Neural cell (in vitro differentiated cells): ENCODE results near the gene POFUT1. TPM values are rescaled to one million over a fixed set of nuclear protein-coding genes. Genes with fewer than 3 reads are reported as not detected.

Source experiments
- H2AFZ ChIP-seq: fragments of 200-600, 300-800 bp; sonication (generic), shearing (Covaris generic); 2 replicates; pipeline ENCODE4 v1.6.0; 2014; ENCODE audit warnings: low read depth, mild to moderate bottlenecking, antibody characterized with exemption, low read length, moderate library complexity
- H3F3A ChIP-seq: fragments of 200-600 bp; shearing (Covaris generic); 2 replicates; pipeline ENCODE4 v1.6.1; 2016; ENCODE audit warnings: mild to moderate bottlenecking, moderate library complexity, mixed read lengths, antibody characterized with exemption, low read length; ENCODE audit not compliant: insufficient read depth, poor library complexity, severe bottlenecking
- H3K27ac ChIP-seq: fragments of 200-600, 300-800 bp; sonication (generic), shearing (Covaris generic); 2 replicates; pipeline ENCODE4 v1.5.1; 2014; ENCODE audit warnings: mild to moderate bottlenecking, low read length, moderate library complexity
- H3K27me3 ChIP-seq: fragments of 300-800, 200-600 bp; sonication (generic), shearing (Covaris generic); 2 replicates; pipeline ENCODE4 v1.6.0; 2014; ENCODE audit warnings: mild to moderate bottlenecking, low read depth, low read length, moderate library complexity; ENCODE audit not compliant: insufficient read depth
- H3K36me3 ChIP-seq: fragments of 300-800, 200-600 bp; sonication (generic), shearing (Covaris generic); 2 replicates; pipeline ENCODE4 v1.5.1; 2014; ENCODE audit warnings: mild to moderate bottlenecking, antibody characterized with exemption, low read length, moderate library complexity; ENCODE audit not compliant: insufficient read depth
- H3K4me2 ChIP-seq: fragments of 300-800, 200-600 bp; sonication (generic), shearing (Covaris generic); 2 replicates; pipeline ENCODE4 v1.6.0; 2014; ENCODE audit warnings: mild to moderate bottlenecking, low read length
- H3K4me3 ChIP-seq: fragments of 300-800, 200-600 bp; sonication (generic), shearing (Covaris generic); 2 replicates; pipeline ENCODE4 v1.5.1; 2014; ENCODE audit warnings: mild to moderate bottlenecking, low read length, moderate library complexity
- H3K79me2 ChIP-seq: fragments of 200-600 bp; shearing (Covaris generic); replicated peaks from 2 replicates; pipeline ENCODE4 v1.6.0; 2014; ENCODE audit warnings: mild to moderate bottlenecking, low read length, moderate library complexity; ENCODE audit not compliant: insufficient read depth
- H3K9ac ChIP-seq: fragments of 300-800, 200-600 bp; sonication (generic), shearing (Covaris generic); 2 replicates; pipeline ENCODE4 v1.6.1; 2016; ENCODE audit warnings: mild to moderate bottlenecking, low read length, mixed read lengths
- H3K9me2 ChIP-seq: fragments of 200-600 bp; shearing (Covaris generic); 2 replicates; pipeline ENCODE4 v1.6.1; 2016; ENCODE audit warnings: mild to moderate bottlenecking, low read length, mixed read lengths; ENCODE audit not compliant: insufficient read depth
- H3K9me3 ChIP-seq: fragments of 200-600, 300-800 bp; sonication (generic), shearing (Covaris generic); 2 replicates; pipeline ENCODE4 v1.6.1; 2016; ENCODE audit warnings: mild to moderate bottlenecking, mixed run types, low read length, moderate library complexity, mixed read lengths
- H4K20me1 ChIP-seq: fragments of 200-600 bp; shearing (Covaris generic); 2 replicates; pipeline ENCODE4 v1.6.1; 2016; ENCODE audit warnings: mild to moderate bottlenecking, mixed run types; ENCODE audit not compliant: insufficient read depth
- EP300 ChIP-seq: fragments of 450-650 bp; conservative IDR thresholded peaks from 2 replicates; pipeline ENCODE4 v1.6.1; 2014; ENCODE audit warnings: antibody characterized with exemption, mild to moderate bottlenecking, moderate library complexity; ENCODE audit not compliant: poor library complexity, severe bottlenecking
- EZH2 ChIP-seq: fragments of 200-600, 300-800 bp; shearing (Covaris generic), sonication (generic); IDR thresholded peaks from 2 replicates; pipeline ENCODE4 v1.6.1; 2014; ENCODE audit warnings: antibody characterized with exemption, low read length, borderline replicate concordance, mild to moderate bottlenecking; ENCODE audit not compliant: insufficient read depth, poor library complexity, severe bottlenecking
- MXI1 ChIP-seq: fragments of 450-650 bp; conservative IDR thresholded peaks from 2 replicates; pipeline ENCODE4 v1.6.1; 2014; ENCODE audit warnings: antibody characterized with exemption, mild to moderate bottlenecking; ENCODE audit not compliant: poor library complexity, severe bottlenecking
- POLR2AphosphoS5 ChIP-seq: IDR thresholded peaks from 2 replicates; pipeline ENCODE4 v1.6.1; 2012
- RAD21 ChIP-seq: fragments of 450-650 bp; conservative IDR thresholded peaks from 2 replicates; pipeline ENCODE4 v1.6.1; 2014; ENCODE audit warnings: antibody characterized with exemption, mild to moderate bottlenecking, moderate library complexity
- SMC3 ChIP-seq: fragments of 450-650 bp; conservative IDR thresholded peaks from 2 replicates; pipeline ENCODE4 v1.6.1; 2014; ENCODE audit warnings: antibody characterized with exemption, mild to moderate bottlenecking, moderate library complexity; ENCODE audit not compliant: poor library complexity
- TAF1 ChIP-seq: IDR thresholded peaks from 2 replicates; pipeline ENCODE4 v1.6.1; 2012; ENCODE audit warnings: low read depth
- polyA plus RNA-seq: library from polyadenylated mRNA; depleted of rRNA; stranded (reverse); fragments of >200 nt; gene quantifications from 2 replicates; pipeline ENCODE4 v1.2.3, GENCODE V29; 2014
- TF ChIP-seq, protein P1 (sequence below): fragments of 450-650 bp; IDR thresholded peaks from 2 replicates; pipeline ENCODE4 v1.5.1; 2014; ENCODE audit warnings: antibody characterized with exemption, mild to moderate bottlenecking, moderate library complexity; ENCODE audit not compliant: poor library complexity, severe bottlenecking
- TF ChIP-seq, protein P2 (sequence below): IDR thresholded peaks from 2 replicates; pipeline ENCODE4 v1.6.1; 2012; ENCODE audit warnings: borderline replicate concordance

The POFUT1 gene
- polyA plus RNA-seq, 1 donor from 2014 or later = 14.0 TPM

DNA sequence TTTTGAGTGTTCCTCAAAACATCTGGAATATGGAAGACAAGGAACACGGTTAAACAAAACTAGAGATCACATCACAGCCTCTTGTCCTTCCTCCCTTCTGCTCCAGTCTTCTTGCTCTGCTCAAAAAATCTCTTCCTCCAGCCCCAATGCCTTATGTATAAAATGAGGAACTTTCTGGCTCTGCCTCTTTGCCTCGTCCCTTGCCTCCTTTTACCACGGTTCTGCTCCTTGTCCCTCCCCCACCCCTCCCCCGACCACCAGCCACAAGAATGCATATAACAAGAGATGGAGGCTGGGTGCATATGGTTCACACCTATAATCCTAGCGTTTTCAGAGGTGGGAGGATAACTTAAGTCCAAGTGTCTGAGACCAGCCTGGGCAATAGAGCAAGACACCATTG lies 43.7 kb upstream of the POFUT1 start:
- peaks cover 8% of the 10 kb centered on the region for H3K36me3 ChIP-seq
- H3K27me3 ChIP-seq = no peaks in the 10 kb centered on the region
- no peaks in the 10 kb centered on the region for H4K20me1 ChIP-seq
- no peaks in the 10 kb centered on the region for H3K9me3 ChIP-seq
- no peak overlapping the region for H3K9ac ChIP-seq
- H3K9me2 ChIP-seq = no peaks in the 10 kb centered on the region
- H3K27ac ChIP-seq = no peak overlapping the region
- no peak overlapping the region for H3K4me2 ChIP-seq
- H3K79me2 ChIP-seq = no peaks in the 10 kb centered on the region
- no peaks in the 10 kb centered on the region for H3F3A ChIP-seq
- H3K4me3 ChIP-seq = no peak overlapping the region
- no peak overlapping the region for H2AFZ ChIP-seq
- TF ChIP-seq EZH2 (no peak), POLR2AphosphoS5 (no peak), EP300 (no peak), SMC3 (no peak), MXI1 (no peak), TAF1 (no peak), RAD21 (no peak)
- TF ChIP-seq, protein P1, sequence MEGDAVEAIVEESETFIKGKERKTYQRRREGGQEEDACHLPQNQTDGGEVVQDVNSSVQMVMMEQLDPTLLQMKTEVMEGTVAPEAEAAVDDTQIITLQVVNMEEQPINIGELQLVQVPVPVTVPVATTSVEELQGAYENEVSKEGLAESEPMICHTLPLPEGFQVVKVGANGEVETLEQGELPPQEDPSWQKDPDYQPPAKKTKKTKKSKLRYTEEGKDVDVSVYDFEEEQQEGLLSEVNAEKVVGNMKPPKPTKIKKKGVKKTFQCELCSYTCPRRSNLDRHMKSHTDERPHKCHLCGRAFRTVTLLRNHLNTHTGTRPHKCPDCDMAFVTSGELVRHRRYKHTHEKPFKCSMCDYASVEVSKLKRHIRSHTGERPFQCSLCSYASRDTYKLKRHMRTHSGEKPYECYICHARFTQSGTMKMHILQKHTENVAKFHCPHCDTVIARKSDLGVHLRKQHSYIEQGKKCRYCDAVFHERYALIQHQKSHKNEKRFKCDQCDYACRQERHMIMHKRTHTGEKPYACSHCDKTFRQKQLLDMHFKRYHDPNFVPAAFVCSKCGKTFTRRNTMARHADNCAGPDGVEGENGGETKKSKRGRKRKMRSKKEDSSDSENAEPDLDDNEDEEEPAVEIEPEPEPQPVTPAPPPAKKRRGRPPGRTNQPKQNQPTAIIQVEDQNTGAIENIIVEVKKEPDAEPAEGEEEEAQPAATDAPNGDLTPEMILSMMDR = no peak
- TF ChIP-seq, protein P2, sequence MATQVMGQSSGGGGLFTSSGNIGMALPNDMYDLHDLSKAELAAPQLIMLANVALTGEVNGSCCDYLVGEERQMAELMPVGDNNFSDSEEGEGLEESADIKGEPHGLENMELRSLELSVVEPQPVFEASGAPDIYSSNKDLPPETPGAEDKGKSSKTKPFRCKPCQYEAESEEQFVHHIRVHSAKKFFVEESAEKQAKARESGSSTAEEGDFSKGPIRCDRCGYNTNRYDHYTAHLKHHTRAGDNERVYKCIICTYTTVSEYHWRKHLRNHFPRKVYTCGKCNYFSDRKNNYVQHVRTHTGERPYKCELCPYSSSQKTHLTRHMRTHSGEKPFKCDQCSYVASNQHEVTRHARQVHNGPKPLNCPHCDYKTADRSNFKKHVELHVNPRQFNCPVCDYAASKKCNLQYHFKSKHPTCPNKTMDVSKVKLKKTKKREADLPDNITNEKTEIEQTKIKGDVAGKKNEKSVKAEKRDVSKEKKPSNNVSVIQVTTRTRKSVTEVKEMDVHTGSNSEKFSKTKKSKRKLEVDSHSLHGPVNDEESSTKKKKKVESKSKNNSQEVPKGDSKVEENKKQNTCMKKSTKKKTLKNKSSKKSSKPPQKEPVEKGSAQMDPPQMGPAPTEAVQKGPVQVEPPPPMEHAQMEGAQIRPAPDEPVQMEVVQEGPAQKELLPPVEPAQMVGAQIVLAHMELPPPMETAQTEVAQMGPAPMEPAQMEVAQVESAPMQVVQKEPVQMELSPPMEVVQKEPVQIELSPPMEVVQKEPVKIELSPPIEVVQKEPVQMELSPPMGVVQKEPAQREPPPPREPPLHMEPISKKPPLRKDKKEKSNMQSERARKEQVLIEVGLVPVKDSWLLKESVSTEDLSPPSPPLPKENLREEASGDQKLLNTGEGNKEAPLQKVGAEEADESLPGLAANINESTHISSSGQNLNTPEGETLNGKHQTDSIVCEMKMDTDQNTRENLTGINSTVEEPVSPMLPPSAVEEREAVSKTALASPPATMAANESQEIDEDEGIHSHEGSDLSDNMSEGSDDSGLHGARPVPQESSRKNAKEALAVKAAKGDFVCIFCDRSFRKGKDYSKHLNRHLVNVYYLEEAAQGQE = no peak

DNA sequence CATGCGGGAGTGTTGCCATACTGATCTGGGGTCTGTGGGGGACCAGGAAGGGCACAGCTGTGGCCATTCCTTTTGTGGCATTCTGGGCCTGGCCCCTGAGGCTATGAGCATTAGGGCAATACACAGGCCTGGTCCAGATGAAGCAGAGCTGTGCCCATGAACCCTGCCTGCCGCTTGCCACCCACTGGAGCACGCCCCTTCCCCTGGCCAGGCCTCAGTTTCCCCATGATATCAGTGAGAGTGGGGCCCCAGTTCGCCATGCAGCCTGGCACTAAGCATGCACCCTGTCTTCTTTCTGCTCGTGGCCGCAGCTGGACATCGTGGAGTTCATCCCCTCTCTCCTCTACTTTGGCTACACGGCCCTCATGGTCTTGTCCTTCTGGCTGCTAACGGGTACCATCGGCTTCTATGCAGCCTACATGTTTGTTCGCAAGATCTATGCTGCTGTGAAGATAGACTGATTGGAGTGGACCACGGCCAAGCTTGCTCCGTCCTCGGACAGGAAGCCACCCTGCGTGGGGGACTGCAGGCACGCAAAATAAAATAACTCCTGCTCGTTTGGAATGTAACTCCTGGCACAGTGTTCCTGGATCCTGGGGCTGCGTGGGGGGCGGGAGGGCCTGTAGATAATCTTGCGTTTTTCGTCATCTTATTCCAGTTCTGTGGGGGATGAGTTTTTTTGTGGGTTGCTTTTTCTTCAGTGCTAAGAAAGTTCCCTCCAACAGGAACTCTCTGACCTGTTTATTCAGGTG lies 42.5 kb upstream of the POFUT1 start:
- H2AFZ ChIP-seq = no peak overlapping the region
- H3K36me3 ChIP-seq = peaks cover 3% of the 10 kb centered on the region
- H3F3A ChIP-seq = no peaks in the 10 kb centered on the region
- no peaks in the 10 kb centered on the region for H3K9me3 ChIP-seq
- no peaks in the 10 kb centered on the region for H4K20me1 ChIP-seq
- no peaks in the 10 kb centered on the region for H3K27me3 ChIP-seq
- H3K4me2 ChIP-seq = no peak overlapping the region
- H3K9me2 ChIP-seq = no peaks in the 10 kb centered on the region
- H3K9ac ChIP-seq = no peak overlapping the region
- H3K79me2 ChIP-seq = no peaks in the 10 kb centered on the region
- no peak overlapping the region for H3K27ac ChIP-seq
- H3K4me3 ChIP-seq = no peak overlapping the region
- TF ChIP-seq RAD21 (no peak), EZH2 (no peak), EP300 (no peak), TAF1 (no peak), POLR2AphosphoS5 (no peak), SMC3 (no peak), MXI1 (no peak)
- TF ChIP-seq, protein P1 = no peak
- TF ChIP-seq, protein P2 = no peak
